ENCODE results near the gene RNASE13.

DNA sequence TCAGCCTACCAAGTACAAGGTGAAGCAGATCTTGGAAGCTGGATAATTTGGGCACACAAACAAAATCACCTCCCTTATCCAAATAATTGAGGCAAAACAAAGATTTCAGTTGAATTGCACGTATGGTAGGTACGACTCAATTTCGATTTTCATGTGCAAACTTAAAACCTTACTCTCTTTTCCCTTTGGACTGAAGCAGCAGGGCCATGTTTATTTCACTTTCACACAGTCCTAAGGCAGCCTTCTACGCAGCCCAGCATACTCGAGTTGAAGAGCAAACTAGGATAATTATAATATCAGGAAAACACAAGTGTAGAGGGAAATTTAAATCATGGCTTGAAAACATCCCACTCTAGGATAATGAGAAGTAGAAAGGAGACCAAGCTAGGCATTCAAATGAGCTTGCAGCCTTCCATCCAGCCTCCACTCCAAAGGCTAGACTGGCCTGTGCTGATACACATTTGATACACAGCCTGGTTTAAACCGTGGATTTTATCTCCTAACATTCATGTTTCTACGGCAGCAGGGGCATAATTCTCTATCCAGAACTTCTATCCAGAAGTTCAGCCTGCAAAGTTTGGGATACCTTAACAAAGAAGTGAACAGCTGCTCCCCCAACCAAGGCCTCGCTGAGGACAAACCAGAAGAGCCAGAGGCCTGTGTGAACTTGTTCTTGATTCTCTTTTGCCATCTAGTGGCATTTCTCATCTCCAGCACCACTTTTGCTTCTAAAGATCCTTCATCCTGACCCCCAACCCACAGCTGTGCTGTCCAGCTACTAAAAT lies 5.2 kb upstream of the RNASE13 start:
- TF ChIP-seq, protein P1, sequence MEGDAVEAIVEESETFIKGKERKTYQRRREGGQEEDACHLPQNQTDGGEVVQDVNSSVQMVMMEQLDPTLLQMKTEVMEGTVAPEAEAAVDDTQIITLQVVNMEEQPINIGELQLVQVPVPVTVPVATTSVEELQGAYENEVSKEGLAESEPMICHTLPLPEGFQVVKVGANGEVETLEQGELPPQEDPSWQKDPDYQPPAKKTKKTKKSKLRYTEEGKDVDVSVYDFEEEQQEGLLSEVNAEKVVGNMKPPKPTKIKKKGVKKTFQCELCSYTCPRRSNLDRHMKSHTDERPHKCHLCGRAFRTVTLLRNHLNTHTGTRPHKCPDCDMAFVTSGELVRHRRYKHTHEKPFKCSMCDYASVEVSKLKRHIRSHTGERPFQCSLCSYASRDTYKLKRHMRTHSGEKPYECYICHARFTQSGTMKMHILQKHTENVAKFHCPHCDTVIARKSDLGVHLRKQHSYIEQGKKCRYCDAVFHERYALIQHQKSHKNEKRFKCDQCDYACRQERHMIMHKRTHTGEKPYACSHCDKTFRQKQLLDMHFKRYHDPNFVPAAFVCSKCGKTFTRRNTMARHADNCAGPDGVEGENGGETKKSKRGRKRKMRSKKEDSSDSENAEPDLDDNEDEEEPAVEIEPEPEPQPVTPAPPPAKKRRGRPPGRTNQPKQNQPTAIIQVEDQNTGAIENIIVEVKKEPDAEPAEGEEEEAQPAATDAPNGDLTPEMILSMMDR (IDR thresholded peaks at IDR 0.05) = peak; percentile 38 to 73 (median 62)
- no peak for TF ChIP-seq POLR2A (IDR thresholded peaks at IDR 0.05)
